Psoas muscle (tissue), 8 donors: ENCODE measurements around the gene CHD9. TPM values are rescaled to one million over a fixed set of nuclear protein-coding genes. Genes with fewer than 3 reads are reported as not detected.
A peak's percentile ranks its signal among the peaks of the same experiment; 100 is the strongest.

ENCODE experiments used
- ATAC-seq, 4 donors: fragments of 200-7000 bp; cut with Tn5 transposase; one replicate each; pipeline ENCODE4 v1.9.1; 2020; ENCODE audit warnings: moderate library complexity in 3 of 4, mild to moderate bottlenecking in 2 of 4
- DNase-seq, 2 donors: peaks; one replicate each; pipeline ENCODE4 v3.0.0-alpha.2; 2020
- H3K27ac ChIP-seq: fragments of 200-600 bp; one replicate; pipeline ENCODE4 v1.8.0; 2022
- H3K27me3 ChIP-seq, 3 donors: fragments of 200-600 bp in 1 of 3; one replicate each; pipeline versions ENCODE4 v1.6.1 to v1.8.0; 2013 to 2022; ENCODE audit warnings: low read length in 2 of 3, mild to moderate bottlenecking in 2 of 3, moderate library complexity in 1 of 3; ENCODE audit not compliant: insufficient read depth in 3 of 3
- H3K36me3 ChIP-seq, 2 donors: fragments of 200-600 bp in 1 of 2; one replicate each; pipeline versions ENCODE4 v1.6.1 to v1.8.0; 2013 to 2022; ENCODE audit warnings: low read depth in 1 of 2, mild to moderate bottlenecking in 1 of 2, moderate library complexity in 1 of 2; ENCODE audit not compliant: insufficient read depth in 1 of 2
- H3K4me1 ChIP-seq: fragments of 200-600 bp; one replicate; pipeline ENCODE4 v1.8.0; 2022
- H3K4me3 ChIP-seq: fragments of 200-600 bp; one replicate; pipeline ENCODE4 v1.8.0; 2022; ENCODE audit warnings: mild to moderate bottlenecking
- H3K9me3 ChIP-seq: fragments of 200-600 bp; one replicate; pipeline ENCODE4 v1.8.0; 2022
- WGBS, 3 donors: extraction: QIAGEN DNeasy Blood & Tissue Kit; methylation state at CpG; one replicate each; pipeline versions ENCODE4 v1.1.6 to v1.1.7; 2013; 5-methylcytosine and 5-hydroxymethylcytosine counted together
- intact Hi-C, 2 donors: fragments of 100-400 bp; cut with DNase I; formaldehyde crosslinking; loops; one replicate each; pipeline versions ENCODE4 v1.11.0 to v1.14.2; 2022
- polyA plus RNA-seq, 3 donors: library from polyadenylated mRNA; stranded (reverse); fragments of 200-250 nt; gene quantifications; one replicate each; pipeline ENCODE4 v1.2.3, GENCODE V29; 2013
- total RNA-seq, 4 donors: library from RNA; stranded (reverse); fragmentation: NEBNext Ultra II Directional in 2 of 4; extraction: Animal tissue kit (Norgen Biotek cat#: 25700) in 2 of 4; gene quantifications; one replicate each; pipeline versions ENCODE4 v1.2.1 to v1.2.4, GENCODE V29; 2021 to 2023
- TF ChIP-seq, protein P1 (sequence below): fragments of 200-600 bp; IDR thresholded peaks from one replicate; pipeline ENCODE4 v1.8.0; 2022; ENCODE audit warnings: antibody characterized with exemption
- donor health status: healthy with polysubstance abuse.
- donor health status: DM: no; HTN: no; CAD: no; lungs with moderate emphysema.
- donor health status: Bipolar disorder and iron deficiency.
- donor health status: healthy.
- donor health status: DM: yes; HTN: yes; CAD: no.
- donor health status: DM: no; HTN: no; CAD: no.
- donor health status: DM: no; HTN: no; CAD: no.
- donor health status: DM: yes; HTN: yes; CAD: no.

The CHD9 gene
- total and polyA plus RNA-seq, 7 donors, result 5.8 to 47.9 (median 36.4) TPM

DNA sequence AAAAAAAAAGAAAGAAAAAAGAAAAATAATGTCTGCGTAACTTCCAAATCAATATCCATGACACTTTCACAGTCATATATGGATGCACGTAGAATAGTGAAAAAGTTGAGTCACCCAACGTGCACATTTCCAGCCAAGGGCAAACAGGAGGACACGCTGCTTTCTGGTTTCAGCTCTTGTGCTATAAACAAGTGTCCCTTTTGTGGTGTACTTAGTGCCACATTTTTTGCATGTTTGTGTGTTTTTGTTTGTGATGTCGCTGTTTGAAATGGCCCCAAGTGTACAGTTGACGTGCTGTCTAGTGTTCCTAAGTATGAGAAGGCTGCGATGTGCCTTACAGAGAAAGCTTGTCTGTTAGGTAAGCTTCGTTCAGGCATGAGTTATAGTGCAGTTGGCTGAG is 2.9 kb downstream of the CHD9 start:
- TF ChIP-seq, protein P1, sequence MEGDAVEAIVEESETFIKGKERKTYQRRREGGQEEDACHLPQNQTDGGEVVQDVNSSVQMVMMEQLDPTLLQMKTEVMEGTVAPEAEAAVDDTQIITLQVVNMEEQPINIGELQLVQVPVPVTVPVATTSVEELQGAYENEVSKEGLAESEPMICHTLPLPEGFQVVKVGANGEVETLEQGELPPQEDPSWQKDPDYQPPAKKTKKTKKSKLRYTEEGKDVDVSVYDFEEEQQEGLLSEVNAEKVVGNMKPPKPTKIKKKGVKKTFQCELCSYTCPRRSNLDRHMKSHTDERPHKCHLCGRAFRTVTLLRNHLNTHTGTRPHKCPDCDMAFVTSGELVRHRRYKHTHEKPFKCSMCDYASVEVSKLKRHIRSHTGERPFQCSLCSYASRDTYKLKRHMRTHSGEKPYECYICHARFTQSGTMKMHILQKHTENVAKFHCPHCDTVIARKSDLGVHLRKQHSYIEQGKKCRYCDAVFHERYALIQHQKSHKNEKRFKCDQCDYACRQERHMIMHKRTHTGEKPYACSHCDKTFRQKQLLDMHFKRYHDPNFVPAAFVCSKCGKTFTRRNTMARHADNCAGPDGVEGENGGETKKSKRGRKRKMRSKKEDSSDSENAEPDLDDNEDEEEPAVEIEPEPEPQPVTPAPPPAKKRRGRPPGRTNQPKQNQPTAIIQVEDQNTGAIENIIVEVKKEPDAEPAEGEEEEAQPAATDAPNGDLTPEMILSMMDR, result no peak
- ATAC-seq, result no peak
- peak overlapping the region; percentile 54 for H3K27ac ChIP-seq
- DNase-seq, result no peak
- H3K27me3 ChIP-seq, result no peaks in the 10 kb centered on the region
- no peaks in the 10 kb centered on the region for H3K9me3 ChIP-seq
- 67 to 82% (median 70%) methylated on average over 8 of the region's 8 CpGs for WGBS, 3 donors
- H3K36me3 ChIP-seq, result no peaks in the 10 kb centered on the region
- intact Hi-C loops, result loop anchor here (5.0 kb wide), 2 partner anchors 105 to 150 kb away; no protein-coding TSS in a partner anchor
- no peak overlapping the region for H3K4me3 ChIP-seq
- peaks cover 39% of the 10 kb centered on the region for H3K4me1 ChIP-seq

DNA sequence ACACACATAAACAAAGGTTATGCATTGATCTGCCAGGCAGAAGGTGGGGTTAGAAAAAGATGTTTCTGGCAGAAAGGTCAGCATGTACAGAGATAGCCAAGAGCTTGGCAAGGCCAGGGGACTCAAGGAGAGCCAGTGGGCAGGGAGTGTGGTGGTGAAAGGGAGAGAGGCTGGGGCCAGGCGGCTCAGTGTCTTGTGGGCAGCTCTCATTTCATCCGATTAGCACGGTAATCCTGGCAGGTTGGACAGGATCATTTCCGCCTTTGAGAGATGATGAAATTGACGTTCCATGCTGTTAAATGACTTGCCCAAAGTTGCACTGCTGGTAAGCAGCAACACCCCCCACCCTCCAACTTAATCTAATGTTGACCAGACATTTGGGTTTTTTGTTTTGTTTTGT is 3.6 kb downstream of the CHD9 start:
- DNase-seq, result peak; percentile 49 to 67
- Histone ChIP-seq H3K27ac (peak overlapping the region; percentile 54), H3K4me1 (peaks cover 39% of the 10 kb centered on the region)

DNA sequence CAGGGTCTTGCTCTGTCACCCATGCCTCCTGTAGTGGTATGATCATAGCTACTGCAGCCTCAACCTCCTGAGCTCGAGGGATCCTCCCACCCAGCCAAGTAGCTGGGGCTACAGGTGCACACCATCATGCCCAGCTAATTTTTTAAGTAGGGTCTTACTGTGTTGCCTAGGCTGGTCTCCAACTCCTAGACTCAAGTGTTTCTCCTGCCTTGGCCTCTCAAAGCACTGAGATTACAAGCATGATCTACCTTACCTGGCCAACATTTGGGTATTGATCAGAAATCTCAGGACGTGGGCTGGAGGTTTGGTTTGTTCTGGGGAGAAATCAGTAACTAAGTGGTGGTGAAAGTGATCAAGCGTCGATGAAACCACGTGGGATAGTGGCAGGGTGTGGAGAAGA is 4.1 kb downstream of the CHD9 start:
- no peak overlapping the region for H3K4me3 ChIP-seq
- H3K27me3 ChIP-seq, result no peaks in the 10 kb centered on the region
- H3K27ac ChIP-seq, result peak overlapping the region; percentile 54
- no peaks in the 10 kb centered on the region for H3K36me3 ChIP-seq
- H3K4me1 ChIP-seq, result peaks cover 39% of the 10 kb centered on the region
- no peak for ATAC-seq
- TF ChIP-seq, protein P1, result no peak
- intact Hi-C loops, result loop anchor here (5.0 kb wide), 2 partner anchors 103 to 148 kb away; no protein-coding TSS in a partner anchor
- no peaks in the 10 kb centered on the region for H3K9me3 ChIP-seq
- 82 to 84% (median 83%) methylated on average over 5 of the region's 5 CpGs for WGBS, 3 donors
- DNase-seq, result no peak

More for the DNA sequence above, 3.6 kb downstream of the CHD9 start:
- TF ChIP-seq, protein P1, result no peak
- WGBS, 3 donors, result 27 to 65% (median 33%) methylated on average over 5 of the region's 5 CpGs
- no peaks in the 10 kb centered on the region for H3K9me3 ChIP-seq
- H3K36me3 ChIP-seq, result no peaks in the 10 kb centered on the region
- intact Hi-C loops, result loop anchor here (5.0 kb wide), 2 partner anchors 104 to 149 kb away; no protein-coding TSS in a partner anchor
- ATAC-seq, result peak; percentile 45 to 70 (median 60)
- H3K4me3 ChIP-seq, result no peak overlapping the region
- H3K27me3 ChIP-seq, result no peaks in the 10 kb centered on the region

DNA sequence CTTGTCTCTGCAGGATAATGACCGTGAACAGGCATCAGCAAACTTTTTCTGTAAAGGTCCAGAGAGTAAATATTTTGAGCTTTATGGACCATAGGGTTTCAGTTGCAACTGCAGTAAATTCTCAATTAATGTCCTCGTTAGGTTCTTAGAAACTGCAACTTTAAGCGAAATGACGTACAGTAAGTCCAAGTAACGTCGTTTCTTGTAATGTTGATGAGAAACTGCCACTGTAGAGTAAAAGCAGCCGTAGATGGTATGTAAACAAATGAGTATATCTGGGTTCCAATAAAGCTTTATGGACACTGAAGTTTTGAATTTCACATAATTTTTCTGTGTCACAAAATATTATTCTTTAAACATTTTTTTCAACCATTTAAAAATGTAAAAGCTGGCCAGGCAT is 4.9 kb downstream of the CHD9 start:
- H3K36me3 ChIP-seq, result no peaks in the 10 kb centered on the region
- H3K27ac ChIP-seq, result no peak overlapping the region
- H3K27me3 ChIP-seq, result no peaks in the 10 kb centered on the region
- intact Hi-C loops, result loop anchor here (2.0 to 5.0 kb wide), 3 partner anchors 35 to 148 kb away; no protein-coding TSS in a partner anchor
- 82 to 97% (median 96%) methylated on average over 7 of the region's 7 CpGs for WGBS, 3 donors
- H3K9me3 ChIP-seq, result no peaks in the 10 kb centered on the region
- DNase-seq (no peak), ATAC-seq (no peak)
- TF ChIP-seq, protein P1, result no peak
- H3K4me3 ChIP-seq, result no peak overlapping the region
- peaks cover 40% of the 10 kb centered on the region for H3K4me1 ChIP-seq

DNA sequence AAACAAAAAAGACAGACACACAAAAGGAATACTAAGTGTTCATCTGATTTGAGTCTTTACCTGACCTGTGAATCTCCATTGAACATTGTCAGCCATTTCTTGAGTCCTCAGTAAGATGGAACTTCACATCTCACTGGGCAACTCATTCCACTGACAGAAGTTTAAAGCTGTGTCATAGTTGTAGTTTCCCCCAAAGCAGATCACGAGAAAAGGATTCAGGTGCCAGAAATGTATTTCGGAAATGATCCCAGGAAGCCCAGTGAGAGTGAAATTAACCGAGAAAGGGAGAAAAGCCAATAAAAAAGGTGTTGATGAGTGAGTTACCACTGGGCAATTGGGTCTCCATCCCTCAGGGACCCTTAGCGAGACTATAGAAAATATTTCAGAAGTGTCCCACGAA is 6.5 kb downstream of the CHD9 start:
- intact Hi-C loops, result loop anchor here in 1 of 2 donors (2.0 kb wide), 1 partner anchor 34 kb away; no protein-coding TSS in a partner anchor
- 85 to 91% (median 86%) methylated on average over 5 of the region's 5 CpGs for WGBS, 3 donors
- TF ChIP-seq, protein P1, result no peak
- H3K27ac ChIP-seq, result peak overlapping the region; percentile 5
- ATAC-seq (no peak), DNase-seq (no peak)
- no peak overlapping the region for H3K4me3 ChIP-seq
- peaks cover 38% of the 10 kb centered on the region for H3K4me1 ChIP-seq
- no peaks in the 10 kb centered on the region for H3K36me3 ChIP-seq
- no peaks in the 10 kb centered on the region for H3K27me3 ChIP-seq
- no peaks in the 10 kb centered on the region for H3K9me3 ChIP-seq
